ENCODE results near the gene PTPRG.

The PTPRG gene

GRCh38 chr3:62039586-62039985 is 478.2 kb downstream of the PTPRG start:
- DNase-seq = no peak

- DNase-seq = no peak
These were observed 480.3 kb downstream of the PTPRG start for GRCh38 chr3:62041681-62042080.

- no peak for DNase-seq
These were observed 483.6 kb downstream of the PTPRG start for GRCh38 chr3:62044874-62045411.

- no peak for DNase-seq
These were observed 485.0 kb downstream of the PTPRG start for GRCh38 chr3:62046326-62046725.

- DNase-seq = no peak
These were observed 487.2 kb downstream of the PTPRG start for GRCh38 chr3:62048577-62048976.

- DNase-seq = no peak
These were observed 487.7 kb downstream of the PTPRG start for GRCh38 chr3:62049033-62049432.

- DNase-seq = no peak
These were observed 490.1 kb downstream of the PTPRG start for GRCh38 chr3:62051506-62051905.

GRCh38 chr3:62052331-62052730 is 491.0 kb downstream of the PTPRG start:
- DNase-seq = no peak

- DNase-seq = no peak
These were observed 495.3 kb downstream of the PTPRG start for GRCh38 chr3:62056658-62057057.

- no peak for DNase-seq
These were observed 496.1 kb downstream of the PTPRG start for GRCh38 chr3:62057339-62058047.

GRCh38 chr3:62065985-62066693 is 504.8 kb downstream of the PTPRG start:
- DNase-seq = no peak

- DNase-seq = no peak
These were observed 507.0 kb downstream of the PTPRG start for GRCh38 chr3:62068337-62068736.

- DNase-seq = no peak
These were observed 509.5 kb downstream of the PTPRG start for GRCh38 chr3:62070891-62071290.

GRCh38 chr3:62073038-62073437 is 511.7 kb downstream of the PTPRG start:
- no peak for DNase-seq

GRCh38 chr3:62084558-62084957 is 523.2 kb downstream of the PTPRG start:
- no peak for DNase-seq

- DNase-seq = no peak
These were observed 527.2 kb downstream of the PTPRG start for GRCh38 chr3:62088472-62089104.

- no peak for DNase-seq
These were observed 528.7 kb downstream of the PTPRG start for GRCh38 chr3:62090066-62090465.

- DNase-seq = no peak
These were observed 529.1 kb downstream of the PTPRG start for GRCh38 chr3:62090519-62090918.

GRCh38 chr3:62093025-62093424 is 531.7 kb downstream of the PTPRG start:
- no peak for DNase-seq

- DNase-seq = no peak
These were observed 533.1 kb downstream of the PTPRG start for GRCh38 chr3:62094461-62094860.

- no peak for DNase-seq
These were observed 533.7 kb downstream of the PTPRG start for GRCh38 chr3:62095080-62095479.

GRCh38 chr3:62095756-62096155 is 534.4 kb downstream of the PTPRG start:
- no peak for DNase-seq

GRCh38 chr3:62096521-62096920 is 535.1 kb downstream of the PTPRG start:
- no peak for DNase-seq

- DNase-seq = no peak
These were observed 535.8 kb downstream of the PTPRG start for GRCh38 chr3:62097121-62097520.

All from NCI-H446 treated with DMSO at 0.1 percent for 48 hours (cell line).